Stimulated activated CD4-positive, alpha-beta T cell treated with anti-CD3 and anti-CD28 coated beads, TNF-alpha, amount 100 ng/mL, for 48 hours (primary cell): Measurements from ENCODE around the gene SALL2.
A peak's percentile ranks its signal among the peaks of the same experiment; 100 is the strongest.
"Not testable (repeated sequence)": the region's sequence is repeated elsewhere in the genome, so short reads cannot be mapped to it uniquely, and the experiment has no call there.

ENCODE experiments used
- DNase-seq, 3 donors: peaks; one replicate each; pipeline ENCODE4 v3.0.0-alpha.2; 2020; ENCODE audit warnings: low read depth in 3 of 3

The SALL2 gene

GRCh38 chr14:21525962-21526671 lies at the start of gene SALL2:
Gene SALL2 (minus strand): TSS chr14:21526346. CDS start chr14:21526127, 219 bp downstream.
- DNase-seq, result peak; percentile 33 to 77 (median 49)

DNA sequence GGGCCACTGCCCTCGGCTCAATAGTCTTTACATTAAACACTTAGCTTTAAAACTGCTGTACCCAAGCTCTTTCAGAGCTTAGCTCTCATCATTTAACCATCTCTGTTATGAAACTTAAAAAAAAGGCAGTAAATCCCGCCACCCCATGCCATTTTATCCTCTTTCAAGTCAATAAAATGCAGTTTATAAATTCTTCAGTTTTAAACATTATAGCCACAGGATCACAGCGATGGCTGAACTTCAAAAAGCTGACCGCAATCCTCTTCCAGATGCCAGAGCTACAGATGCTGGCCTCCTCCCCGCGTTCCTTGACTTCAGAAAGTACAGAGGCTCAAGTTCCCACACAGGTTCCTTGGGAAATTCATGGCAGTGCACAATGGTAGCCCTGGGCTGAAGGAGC lies 49.5 kb upstream of the SALL2 start:
- DNase-seq, result no peak

DNA sequence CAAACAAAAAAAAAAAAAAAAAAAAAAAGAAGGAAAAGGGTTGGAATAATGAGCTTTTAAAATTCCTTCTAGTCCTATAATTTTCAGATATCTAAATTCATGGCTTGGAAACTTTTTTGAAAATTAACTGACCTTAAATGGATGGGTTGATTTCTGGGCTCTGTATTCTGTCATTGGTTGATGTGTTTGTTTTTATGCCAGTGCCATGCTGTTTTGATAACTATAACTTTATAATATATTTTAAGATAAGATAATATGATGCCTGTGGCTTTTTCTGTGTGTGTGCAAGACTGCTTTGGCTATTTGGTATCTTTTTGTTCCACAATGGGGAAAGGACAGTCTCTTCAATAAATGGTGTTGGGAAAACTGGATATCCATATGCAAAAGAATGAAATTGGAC lies 46.5 kb upstream of the SALL2 start:
- DNase-seq, result no peak

DNA sequence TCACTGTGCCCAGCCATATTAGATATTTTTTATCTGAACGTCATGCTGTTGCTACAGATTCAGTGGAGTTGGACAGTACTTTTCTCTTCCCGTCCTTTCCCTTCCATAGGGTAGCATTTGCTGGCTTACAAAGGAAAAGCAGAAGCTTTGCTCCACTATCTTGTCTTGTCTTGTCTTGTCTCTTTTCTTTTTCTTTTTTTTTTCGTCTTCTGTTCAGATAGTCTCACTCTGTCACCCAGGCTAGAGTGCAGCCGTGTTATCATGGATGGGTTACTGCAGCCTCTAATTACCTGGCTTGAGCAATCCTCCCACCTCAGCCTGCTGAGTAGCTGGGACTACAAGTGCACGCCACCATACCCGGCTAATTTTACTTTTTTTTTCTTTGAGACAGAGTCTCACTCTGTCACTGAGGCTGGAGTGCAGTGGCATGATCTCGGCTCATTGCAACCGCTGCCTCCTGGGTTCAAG lies 32.6 kb upstream of the SALL2 start:
- DNase-seq, result no peak

DNA sequence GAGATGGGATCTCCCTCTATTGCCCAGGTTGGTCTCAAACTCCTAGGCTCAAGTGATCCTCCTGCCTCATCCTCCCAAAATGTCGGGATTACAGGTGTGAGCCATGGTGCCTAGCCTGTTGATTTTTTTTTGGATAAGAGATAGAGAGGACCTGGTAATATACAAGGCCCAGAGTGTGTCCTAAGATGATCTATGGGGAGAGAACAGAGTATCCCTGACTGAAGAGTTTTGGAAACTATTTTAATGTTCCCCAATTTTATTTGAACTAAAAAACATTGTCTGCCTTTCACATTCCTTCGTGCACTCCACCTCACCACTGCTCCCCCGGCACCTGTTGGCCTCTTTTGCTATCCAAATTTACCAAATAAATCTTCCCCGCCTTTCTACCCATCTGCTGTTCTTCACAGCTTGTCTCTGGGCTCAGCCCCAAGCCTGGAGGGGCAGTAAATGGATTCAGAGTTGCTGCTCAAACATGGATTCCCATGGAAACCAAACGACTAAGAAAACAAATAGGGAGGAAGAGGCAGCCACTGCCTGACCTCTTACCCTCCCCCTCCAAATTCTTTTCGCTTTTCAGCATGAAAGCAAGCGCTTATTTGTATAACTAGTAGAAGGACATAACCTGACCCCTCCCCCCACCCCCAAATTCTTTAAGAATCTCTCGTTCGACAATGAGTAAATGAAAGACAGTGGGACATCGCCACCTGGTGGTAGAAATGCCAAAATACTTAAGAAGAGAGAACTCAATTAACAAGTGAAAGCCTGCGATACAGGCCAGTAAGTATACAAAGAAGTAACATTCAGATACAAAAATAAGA lies 31.1 kb upstream of the SALL2 start:
- DNase-seq, result peak; percentile 28 to 74 (median 62)

DNA sequence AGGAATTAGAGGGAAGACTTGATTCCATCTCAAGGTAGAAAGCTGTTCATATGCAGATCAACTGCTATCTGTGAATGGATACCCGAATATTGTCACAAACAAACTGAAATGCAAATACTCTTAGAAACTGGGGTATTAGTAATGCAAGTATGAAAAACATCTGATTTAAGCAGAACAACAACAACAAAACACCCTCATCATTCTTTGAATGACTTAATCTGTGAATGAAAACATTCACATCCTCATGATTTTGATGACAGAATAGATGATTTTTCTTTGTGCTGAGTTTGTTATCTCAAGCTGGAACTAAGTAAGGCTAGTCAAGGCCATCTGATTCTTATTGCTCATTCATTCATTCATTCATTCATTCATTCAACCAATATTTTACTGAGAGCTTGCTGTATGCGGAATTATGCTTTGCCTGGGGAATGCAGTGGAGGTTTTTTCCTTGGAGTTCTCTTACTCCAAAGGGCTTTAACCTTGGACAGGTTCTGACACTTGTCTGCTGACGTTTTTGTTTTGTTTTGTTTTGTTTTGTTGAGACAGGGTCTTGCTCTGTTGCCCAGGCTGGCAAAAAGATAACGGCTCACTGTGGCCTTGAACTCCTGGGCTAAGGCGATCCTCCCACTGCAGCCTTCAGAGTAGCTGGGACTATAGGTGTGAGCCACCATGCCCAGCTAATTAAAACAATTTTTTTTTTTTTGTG lies 30.4 kb upstream of the SALL2 start:
- no peak for DNase-seq

- DNase-seq, result no peak
Observed at GRCh38 chr14:21553266-21553665, 27.1 kb upstream of the SALL2 start.

DNA sequence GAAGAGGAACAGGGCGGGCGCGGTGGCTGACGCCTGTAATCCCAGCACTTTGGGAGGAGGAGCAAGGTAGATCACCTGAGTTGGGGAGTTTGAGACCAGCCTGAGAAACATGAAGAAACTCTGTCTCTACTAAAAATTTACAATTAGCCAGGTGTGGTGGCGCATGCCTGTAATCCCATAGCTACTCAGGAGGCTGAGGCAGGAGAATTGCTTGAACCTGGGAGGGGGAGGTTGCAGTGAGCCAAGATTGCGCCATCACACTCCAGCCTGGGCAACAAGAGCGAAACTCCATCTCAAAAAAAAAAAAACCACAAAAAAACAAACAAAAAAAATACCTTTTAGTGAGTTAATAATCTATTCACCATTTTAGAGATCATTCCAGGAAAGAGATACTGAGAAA lies 18.4 kb upstream of the SALL2 start:
- not testable (repeated sequence) for DNase-seq

DNA sequence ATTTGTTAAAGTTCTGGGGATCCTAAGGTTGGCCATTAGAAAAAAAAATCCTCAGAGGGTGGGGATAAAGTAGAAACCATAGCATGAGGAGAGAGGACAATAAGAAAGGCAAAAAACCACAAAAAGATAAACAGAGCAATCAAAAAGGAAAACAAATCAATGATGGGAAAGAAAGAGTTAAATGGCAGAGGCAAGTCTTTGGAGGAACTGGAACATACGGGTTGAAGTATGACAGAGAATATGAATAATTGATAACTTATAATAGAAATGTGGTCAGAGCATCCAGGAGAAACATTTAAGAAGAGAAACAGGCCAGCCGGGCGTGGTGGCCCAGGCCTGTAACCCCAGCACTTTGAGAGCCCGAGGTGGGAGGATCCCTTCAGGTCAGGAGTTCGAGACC lies 17.8 kb upstream of the SALL2 start:
- DNase-seq, result no peak

GRCh38 chr14:21543521-21543960 lies 17.4 kb upstream of the SALL2 start:
- no peak for DNase-seq

- no peak for DNase-seq
Observed at GRCh38 chr14:21541413-21542074, 15.4 kb upstream of the SALL2 start.

GRCh38 chr14:21539189-21539940 lies 13.2 kb upstream of the SALL2 start:
- DNase-seq, result no peak

GRCh38 chr14:21537090-21537424 lies 10.9 kb upstream of the SALL2 start:
- DNase-seq, result no peak

DNA sequence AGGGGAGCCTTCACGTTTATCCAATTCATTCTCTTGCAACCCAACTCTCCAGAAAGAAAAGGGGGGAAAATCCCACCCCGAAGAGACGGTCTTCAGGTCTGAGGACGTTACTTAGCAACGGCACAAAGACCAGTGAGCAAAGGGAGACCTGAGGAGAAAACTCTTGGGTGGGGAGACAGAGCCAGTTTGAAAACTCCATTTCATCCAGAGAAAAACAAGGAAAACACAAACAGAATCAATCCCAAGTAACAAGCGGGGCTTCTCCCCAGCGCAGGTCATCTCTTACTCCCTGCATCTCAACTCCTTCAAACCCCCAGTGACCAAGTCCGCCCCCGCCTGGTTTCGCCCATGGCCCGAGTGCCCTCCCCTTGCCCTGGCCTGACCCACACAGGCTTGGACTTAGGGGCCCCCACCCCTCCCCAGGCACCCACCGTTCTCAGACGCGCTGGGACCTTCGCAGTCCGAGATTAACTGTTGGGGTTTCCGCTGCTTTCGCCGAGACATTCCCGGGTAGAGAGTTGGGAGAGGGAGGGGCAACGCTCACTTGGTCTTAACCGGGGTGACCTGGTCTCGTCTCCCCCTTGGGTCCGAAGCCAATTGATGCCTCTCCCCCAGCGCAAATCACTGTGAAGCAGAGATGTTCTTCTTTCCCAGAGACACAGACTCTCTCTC lies 10.4 kb upstream of the SALL2 start:
- no peak for DNase-seq

GRCh38 chr14:21535545-21536417 lies 9.6 kb upstream of the SALL2 start:
- DNase-seq, result no peak

DNA sequence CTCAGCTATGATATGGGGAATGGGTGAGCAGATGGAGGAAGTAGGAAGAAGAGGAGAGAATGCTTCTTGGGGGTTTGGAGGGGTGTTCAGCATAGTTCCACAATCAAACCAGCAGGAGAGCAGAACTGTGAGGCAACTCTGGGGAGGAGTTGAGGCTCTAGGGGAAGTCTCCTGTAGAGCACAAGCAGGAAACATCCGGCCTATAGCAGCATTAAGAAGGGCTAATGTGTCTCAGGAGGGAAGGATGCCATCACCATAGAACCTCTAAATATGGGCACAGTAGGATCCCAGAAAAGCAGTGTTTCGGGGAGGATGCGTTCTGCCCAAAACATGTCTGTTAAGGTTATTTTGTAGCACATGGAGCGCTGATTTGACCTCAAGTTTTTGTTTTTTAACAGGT lies 8.4 kb upstream of the SALL2 start:
- no peak for DNase-seq

DNA sequence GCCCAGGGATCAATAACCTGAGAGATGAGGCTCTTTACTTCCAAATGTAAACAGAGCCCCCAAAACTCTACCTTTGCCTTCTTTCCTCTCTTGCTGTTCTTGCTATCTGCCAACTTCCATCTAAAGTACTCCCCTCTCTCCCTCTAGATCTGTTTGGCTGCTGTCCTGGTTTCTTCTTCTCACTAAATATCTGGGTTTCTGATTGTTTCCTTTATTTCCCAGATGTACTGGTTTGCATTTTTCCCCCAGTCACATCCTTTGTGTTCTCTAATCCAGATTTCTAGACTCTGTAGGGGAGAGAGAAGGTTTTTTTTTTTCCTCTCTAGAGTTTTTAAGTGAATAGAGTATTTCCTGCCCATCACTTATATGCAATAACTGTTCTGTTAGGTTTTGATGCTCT lies 7.1 kb upstream of the SALL2 start:
- no peak for DNase-seq

DNA sequence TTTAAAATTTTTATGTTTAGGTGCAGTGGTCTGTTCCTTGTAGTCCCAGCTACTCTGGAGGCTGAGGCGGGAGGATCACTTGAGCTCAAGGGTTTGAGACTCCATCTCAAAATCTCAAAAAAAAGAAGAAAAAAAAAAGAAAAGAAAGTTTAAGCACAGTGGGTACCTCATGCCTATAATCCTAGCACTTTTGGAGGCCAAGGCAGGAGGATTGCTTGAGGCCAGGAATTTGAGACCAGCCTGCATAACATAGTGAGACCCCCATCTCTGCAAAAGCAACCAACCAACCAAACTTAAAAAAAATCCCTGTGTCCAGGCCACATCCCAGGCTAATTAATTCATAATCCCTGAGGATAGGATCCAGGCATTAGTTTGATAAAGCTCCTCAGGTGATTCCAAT lies 3.4 kb upstream of the SALL2 start:
- no peak for DNase-seq
